Endometrial microvascular endothelial cells (primary cell): ENCODE data around the gene TSPAN14. TPM values are rescaled to one million over a fixed set of nuclear protein-coding genes. Genes with fewer than 3 reads are reported as not detected.
"Not testable (repeated sequence)": the region's sequence is repeated elsewhere in the genome, so short reads cannot be mapped to it uniquely, and the experiment has no call there.

Source experiments
- in situ Hi-C: cut with HindIII; loops from 2 replicates; pipeline ENCODE4 v1.10.0; 2017; ENCODE audit warnings: low sequenced_read_pairs, low pct_unique_long_range_greater_than_20kb; ENCODE audit errors: inconsistent ontology term
- total RNA-seq: library from RNA; depleted of rRNA; stranded (reverse); fragments of >200 nt; gene quantifications from one replicate; pipeline ENCODE4 v1.2.3, GENCODE V29; 2015; ENCODE audit errors: inconsistent ontology term

TSPAN14 gene
- total RNA-seq, 1 donor from 2014 or later, result 275 TPM

DNA sequence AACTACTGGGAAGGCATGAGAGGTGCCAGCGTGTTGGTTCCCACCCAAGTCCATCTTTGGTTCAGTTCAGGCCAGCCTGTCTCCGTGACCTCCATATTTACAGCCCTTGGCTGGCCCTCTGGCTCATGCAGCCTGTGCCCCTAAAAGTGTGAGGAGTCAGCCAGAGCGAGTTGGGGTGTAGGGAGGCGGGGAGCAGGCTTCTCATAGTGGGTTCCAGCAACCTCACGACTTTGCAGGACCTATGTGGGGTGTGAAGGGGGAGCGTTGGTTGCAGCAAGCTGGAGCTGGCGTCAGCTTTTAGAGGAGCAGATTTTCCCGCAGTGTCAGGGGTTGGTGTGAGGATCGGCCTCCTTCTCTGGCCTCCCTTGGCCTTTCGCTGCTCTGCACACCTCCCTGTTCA, 9.8 kb downstream of the TSPAN14 start:
- in situ Hi-C loops, result no loop called here

DNA sequence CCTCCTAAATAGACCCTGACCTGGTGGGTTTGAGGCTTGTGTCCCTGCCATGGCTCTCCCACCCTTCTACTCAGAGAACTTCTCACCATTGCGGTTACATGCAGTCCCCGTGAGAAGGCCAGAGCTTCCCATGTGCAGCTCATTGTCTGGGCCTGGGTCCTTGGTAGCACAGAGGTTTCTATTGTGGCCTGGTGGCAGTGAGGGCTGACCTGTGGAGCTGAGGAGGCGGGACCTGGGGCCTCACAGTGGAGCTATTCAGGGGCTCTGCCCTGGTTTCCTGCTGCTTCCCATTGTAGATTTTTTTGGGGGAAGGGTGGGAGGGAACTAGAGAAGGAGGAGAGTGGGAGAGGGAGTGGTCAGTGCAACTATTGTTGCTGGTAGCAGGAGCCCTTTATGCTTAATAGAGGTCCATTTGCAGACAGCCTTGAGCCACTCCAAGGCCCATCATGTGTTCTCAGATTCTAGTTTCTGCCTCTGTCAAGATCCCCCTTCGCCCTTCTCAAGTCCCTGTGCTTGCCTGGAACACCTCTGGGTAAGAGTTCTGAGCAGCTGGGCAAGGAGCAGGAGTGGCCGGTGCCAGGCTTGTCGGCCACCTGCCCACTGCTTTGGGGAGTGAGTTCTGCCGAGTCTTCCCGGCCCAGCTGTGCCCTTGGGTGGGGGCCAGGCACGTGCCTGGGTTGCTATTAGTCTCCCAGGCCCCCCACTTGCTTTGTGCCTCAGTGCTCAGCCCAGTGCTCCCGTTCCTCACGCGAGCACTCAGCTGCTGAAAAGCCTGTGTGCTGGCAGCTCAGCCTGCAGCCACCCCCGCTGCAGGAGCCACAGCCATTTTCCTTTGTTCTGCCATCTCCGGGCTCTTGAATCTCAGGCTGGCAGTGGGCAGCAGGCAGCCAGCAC, 10.7 kb downstream of the TSPAN14 start:
- in situ Hi-C loops, result loop anchor here (5.0 kb wide), 1 partner anchor 42 kb away; no protein-coding TSS in a partner anchor

- in situ Hi-C loops, result loop anchor here (5.0 kb wide), 1 partner anchor 42 kb away; no protein-coding TSS in a partner anchor
These were observed 11.3 kb downstream of the TSPAN14 start for GRCh38 chr10:80465451-80465835.

DNA sequence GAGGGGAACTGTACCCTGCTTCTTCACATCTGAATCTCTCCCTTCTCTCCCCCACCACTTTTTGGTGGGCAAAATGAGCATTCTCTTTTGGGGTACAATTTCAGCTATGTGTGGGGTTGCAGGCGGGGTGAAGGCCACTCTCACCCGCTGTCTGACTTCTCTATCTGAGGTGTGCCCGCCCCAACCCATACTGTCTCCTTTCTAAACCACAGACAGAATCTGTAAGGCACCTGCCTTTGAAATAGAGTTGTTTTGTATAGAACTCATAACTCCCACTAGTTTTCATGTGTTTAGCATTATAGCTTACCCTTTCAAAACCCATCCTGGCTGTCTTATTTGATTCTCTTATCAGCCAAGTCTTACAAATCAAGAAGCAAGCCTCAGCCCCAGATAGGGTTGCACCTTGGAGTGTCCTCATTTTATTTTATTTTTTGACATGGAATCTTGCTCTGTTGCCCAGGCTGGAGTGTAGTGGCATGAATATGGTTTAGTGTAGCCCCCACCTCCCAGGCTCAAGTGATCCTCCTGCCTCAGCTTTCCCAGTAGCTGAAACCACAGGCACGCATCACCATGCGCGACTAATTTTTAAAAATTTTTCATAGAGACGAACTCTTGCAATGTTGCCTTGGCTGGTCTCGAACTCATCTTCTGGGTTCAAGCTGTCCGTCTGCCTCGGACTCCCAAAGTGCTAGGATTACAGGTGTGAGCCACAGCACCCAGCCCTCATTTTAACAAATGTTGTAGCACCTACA, 11.9 kb downstream of the TSPAN14 start:
- in situ Hi-C loops, result loop anchor here (5.0 kb wide), 1 partner anchor 41 kb away; no protein-coding TSS in a partner anchor

DNA sequence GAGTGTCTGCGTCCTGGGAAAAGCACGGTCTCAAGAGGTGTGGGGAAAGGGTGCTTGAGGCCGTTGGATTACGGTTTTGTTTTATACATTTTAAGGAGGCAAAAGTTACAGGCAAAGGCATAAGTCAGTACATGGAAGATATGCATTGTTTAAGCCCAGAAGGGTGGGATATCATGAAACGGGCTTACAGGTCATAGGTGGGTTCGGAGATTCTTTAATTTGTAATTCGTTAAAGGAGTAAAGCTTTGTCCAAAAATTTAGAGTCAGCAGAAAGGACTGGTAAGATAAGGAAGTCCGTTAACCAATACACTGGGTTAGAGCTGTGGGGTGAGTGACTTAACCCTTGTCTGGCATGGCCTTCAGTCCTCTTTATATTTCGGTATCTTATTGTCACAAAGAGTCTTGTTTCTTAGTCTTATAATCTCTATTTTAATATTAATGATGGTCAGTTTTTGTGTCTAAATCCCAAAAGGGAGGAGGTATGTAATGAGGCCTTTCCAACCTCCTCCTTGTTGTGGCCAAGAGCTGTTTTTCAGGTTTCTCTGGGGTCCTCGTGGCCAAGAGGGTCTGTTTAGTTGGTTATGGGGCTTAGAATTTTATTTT, 12.7 kb downstream of the TSPAN14 start:
- in situ Hi-C loops, result loop anchor here (5.0 kb wide), 1 partner anchor 40 kb away; no protein-coding TSS in a partner anchor

GRCh38 chr10:80468002-80468401, 13.9 kb downstream of the TSPAN14 start:
- in situ Hi-C loops, result loop anchor here (5.0 kb wide), 1 partner anchor 39 kb away; no protein-coding TSS in a partner anchor

DNA sequence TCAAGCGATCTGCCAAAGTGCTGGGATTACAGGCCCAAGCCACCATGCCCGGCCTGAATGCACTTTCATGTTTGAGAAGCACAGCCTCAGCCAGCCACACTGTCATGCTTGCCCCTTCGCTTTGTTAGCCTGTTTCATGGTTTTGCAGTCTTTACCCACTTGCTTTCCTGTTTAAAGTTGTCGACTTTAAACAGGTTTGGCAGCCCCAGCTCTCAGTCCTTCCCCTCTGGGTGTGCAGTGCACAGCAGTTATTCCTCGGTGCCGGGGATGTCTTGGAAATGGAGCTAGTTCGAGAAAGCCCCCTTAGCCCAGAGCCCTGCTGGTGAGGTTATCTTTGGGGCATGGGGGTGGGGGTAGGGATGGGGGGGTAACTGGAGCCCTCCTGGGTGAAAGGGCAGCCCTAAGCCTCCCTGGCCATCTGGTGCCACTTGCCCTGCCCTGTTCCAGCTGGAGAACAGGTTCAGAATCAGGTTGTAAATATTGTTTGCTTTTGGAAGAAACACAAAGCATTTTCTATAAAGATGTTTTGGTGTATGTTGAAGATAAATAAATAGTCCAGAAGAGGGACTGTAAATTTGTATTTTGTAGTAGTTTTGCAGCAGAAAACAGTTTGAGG, 14.8 kb downstream of the TSPAN14 start:
- in situ Hi-C loops, result loop anchor here (5.0 kb wide), 1 partner anchor 38 kb away; no protein-coding TSS in a partner anchor

DNA sequence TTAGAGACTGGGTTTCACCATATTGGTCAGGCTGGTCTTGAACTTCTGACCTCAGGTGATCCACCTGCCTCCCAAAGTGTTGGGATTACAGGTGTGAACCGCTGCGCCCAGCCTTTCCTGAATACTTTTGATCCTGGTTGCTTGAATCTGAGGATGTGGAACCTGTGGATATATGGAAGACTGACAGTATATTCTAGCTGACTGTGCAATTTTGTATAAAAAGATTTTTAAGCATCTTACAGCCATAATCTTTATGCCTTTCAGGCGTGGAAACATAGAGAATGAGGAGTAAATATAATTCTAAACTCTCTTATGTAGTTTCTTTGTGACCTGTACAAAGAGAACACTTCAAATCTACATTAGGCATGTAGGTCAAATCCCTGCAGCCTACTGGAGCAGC, 16.2 kb downstream of the TSPAN14 start:
- in situ Hi-C loops, result no loop called here

DNA sequence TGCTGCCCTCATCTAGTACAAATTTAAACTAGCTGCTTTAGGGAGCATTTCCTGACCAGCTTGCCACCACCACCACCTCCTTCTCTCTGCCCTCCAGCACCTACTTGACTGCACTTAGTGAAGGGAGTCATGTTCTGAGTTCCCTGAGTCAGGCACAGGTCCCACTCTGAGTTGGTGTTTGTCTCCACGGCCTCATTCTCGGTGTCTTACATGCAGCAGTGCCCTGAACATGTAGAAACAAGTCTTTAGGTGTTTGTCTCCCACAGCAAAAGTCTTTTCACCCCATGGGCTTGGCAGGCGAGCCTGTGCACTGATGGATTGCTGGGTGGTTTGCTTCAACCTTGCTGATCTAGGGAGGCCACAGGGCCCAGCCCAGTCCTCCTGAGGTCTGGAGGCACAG, 16.9 kb downstream of the TSPAN14 start:
- in situ Hi-C loops, result no loop called here

DNA sequence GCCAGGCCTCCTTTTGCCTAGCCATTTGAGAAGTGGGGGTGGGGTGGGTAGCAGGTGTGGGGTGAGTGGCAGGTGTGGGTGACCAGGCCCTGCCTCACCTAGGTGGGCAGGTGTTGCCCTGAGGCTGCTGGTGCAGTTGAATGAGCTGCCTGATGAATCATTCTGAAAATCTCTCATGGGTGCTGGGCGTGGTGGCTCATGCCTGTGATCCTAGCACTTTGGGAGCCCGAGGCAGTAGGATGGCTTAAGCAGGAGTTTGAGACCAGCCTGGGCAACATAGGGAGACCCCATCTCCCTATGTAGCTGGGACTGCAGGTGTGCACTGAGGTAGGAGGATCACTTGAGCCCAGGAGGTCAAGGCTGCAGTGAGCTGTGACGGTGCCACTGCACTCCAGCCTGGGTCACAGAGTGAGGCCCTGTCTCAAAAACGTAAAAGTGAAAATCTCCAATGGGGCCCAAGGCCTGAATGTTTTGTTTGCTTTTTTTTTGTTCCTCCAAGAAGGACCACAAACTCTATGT, 17.7 kb downstream of the TSPAN14 start:
- in situ Hi-C loops, result no loop called here

DNA sequence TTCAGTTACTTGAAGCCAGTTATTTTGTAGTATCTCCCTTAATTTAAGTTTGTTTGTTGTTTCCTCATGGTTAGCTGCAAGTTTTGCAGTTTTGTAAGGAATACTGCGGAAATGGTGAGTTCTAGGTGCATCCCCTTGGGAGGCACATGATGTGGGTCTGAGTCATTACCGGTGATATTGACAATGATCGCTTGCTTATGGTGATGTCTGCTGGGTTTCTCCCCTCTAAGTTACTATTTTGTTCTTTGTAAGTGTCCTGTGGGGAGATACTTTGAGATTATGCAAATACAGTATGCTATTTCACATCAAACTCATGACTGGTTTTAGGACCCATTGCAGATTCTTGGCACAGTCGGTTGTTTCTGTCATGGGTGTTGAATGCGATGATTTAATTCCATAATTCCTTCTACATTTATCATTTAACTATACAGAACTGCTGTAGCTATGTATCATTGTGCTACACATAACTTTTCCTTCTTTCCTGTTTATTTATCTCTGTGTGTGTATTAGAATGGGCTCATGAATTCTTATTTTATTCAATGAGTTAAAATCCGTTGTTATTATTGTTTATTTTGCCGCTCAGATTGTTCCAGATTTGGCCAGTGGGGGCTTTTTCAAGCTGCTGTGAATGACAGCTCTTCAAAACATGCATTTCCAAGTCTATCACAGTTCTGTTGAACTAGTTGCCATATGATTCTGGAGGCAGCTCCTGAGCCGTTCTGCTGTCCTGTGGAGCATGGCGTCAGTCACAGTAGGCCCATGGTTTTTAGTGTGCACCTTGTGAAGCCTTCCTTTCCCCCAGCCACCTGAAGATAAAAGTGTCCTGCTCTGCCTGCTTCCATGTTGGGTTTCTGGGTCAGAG, 18.4 kb downstream of the TSPAN14 start:
- in situ Hi-C loops, result no loop called here

GRCh38 chr10:80473096-80473657, 19.1 kb downstream of the TSPAN14 start:
- in situ Hi-C loops, result no loop called here

- in situ Hi-C loops, result no loop called here
These were observed 19.8 kb downstream of the TSPAN14 start for GRCh38 chr10:80473692-80474596.

GRCh38 chr10:80474597-80474910, 20.4 kb downstream of the TSPAN14 start:
- in situ Hi-C loops, result no loop called here

GRCh38 chr10:80474941-80475340, 20.8 kb downstream of the TSPAN14 start:
- in situ Hi-C loops, result no loop called here

DNA sequence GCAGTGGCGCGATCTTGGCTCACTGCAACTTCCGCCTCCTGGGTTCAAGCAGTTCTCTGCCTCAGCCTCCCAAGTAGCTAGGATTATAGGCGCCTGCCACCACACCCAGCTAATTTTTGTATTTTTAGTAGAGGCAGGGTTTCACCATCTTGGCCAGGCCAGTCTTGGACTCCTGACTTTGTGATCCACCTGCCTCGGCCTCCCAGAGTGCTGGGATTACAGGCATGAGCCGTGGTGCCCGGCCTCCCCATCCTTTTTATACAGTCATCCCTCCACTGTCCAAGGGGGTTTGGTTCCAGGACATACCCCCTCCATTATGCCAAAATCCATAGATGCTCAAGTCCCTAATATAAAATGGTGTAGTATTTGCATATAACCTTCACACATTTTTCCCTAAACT, 21.5 kb downstream of the TSPAN14 start:
- in situ Hi-C loops, result not testable (repeated sequence)

DNA sequence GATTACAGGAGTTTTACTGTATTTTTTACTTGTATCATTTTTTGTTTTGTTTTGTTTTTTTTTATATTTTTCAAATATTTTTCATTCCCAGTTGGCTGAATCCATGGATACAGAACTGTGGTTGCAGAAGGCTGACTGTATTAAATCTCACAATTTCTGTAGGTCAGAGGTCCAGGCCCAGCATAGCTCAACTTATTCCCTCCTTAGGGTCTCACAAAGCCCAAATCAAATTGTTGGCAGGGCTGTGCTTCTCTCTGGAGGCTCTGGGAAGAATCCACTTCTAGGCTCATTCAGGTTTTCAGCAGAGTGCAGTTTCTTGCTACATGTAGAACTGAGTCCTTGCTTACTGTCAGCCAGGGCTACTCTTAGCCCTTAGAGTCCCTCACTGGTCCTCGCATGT, 22.6 kb downstream of the TSPAN14 start:
- in situ Hi-C loops, result no loop called here
